Measurements from ENCODE around the gene SIGLEC8.

GRCh38 chr19:51441410-51442390 is 16.6 kb downstream of the SIGLEC8 start:
- TF ChIP-seq CTCF (IDR thresholded peaks at IDR 0.05; ENCODE audit: low read depth, low read length) = 0 out of 2 replicates have a peak, but pooled peaks have one; percentile 21
- TF ChIP-seq EZH2phosphoT487 (IDR thresholded peaks at IDR 0.05; ENCODE audit: low read depth) = peak; percentile 18; the same call in 1 of the 2 replicates

Measured in OCI-LY3 (cell line).